Measurements from ENCODE around the gene RGP1. TPM values are rescaled to one million over a fixed set of nuclear protein-coding genes. Genes with fewer than 3 reads are reported as not detected.

The RGP1 gene
- total RNA-seq, 4 donors from 2014 or later: 18.6 to 21.3 (median 20.2) TPM

- H3K36me3 ChIP-seq: peaks cover 7 to 99% (median 87%) of the 10 kb centered on the region in 3 donors
- no peak overlapping the region for H3K4me3 ChIP-seq
- no peak for DNase-seq (ENCODE audit: low spot score in 2 of 2)
- TF ChIP-seq EP300 (IDR thresholded peaks at IDR 0.05): no peak
- TF ChIP-seq CTCF (IDR thresholded peaks at IDR 0.05): no peak
- TF ChIP-seq POLR2A (IDR thresholded peaks at IDR 0.05): no peak
- H3K4me1 ChIP-seq: no peaks in the 10 kb centered on the region
- no peaks in the 10 kb centered on the region for H3K27me3 ChIP-seq
- no peaks in the 10 kb centered on the region for H3K9me3 ChIP-seq
- H3K27ac ChIP-seq: no peak overlapping the region
- 93 to 99% methylated on average over 13 of the region's 13 CpGs for WGBS, 2 donors
Observed at GRCh38 chr9:35714579-35715252, 34.4 kb upstream of the RGP1 start.

- Histone ChIP-seq H3K4me3 (no peak overlapping the region), H3K27me3 (no peaks in the 10 kb centered on the region), H3K36me3 (peaks cover 7 to 100% (median 87%) of the 10 kb centered on the region in 3 donors), H3K4me1 (no peaks in the 10 kb centered on the region), H3K27ac (no peak overlapping the region), H3K9me3 (no peaks in the 10 kb centered on the region)
- no peak for DNase-seq (ENCODE audit: low spot score in 2 of 2)
- no peak for TF ChIP-seq EP300 (IDR thresholded peaks at IDR 0.05)
- TF ChIP-seq CTCF (IDR thresholded peaks at IDR 0.05): no peak
- TF ChIP-seq POLR2A (IDR thresholded peaks at IDR 0.05): no peak
- 80 to 89% methylated on average over 4 of the region's 4 CpGs for WGBS, 2 donors
Observed at GRCh38 chr9:35716230-35716629, 32.9 kb upstream of the RGP1 start.

GRCh38 chr9:35717132-35717870 is 31.8 kb upstream of the RGP1 start:
- 87 to 92% methylated on average over 12 to 14 of the region's 14 CpGs for WGBS, 2 donors
- Histone ChIP-seq H3K4me1 (no peaks in the 10 kb centered on the region), H3K27me3 (no peaks in the 10 kb centered on the region), H3K9me3 (no peaks in the 10 kb centered on the region), H3K27ac (no peak overlapping the region), H3K36me3 (peaks cover 14 to 100% (median 79%) of the 10 kb centered on the region in 3 donors), H3K4me3 (no peak overlapping the region)
- no peak for DNase-seq (ENCODE audit: low spot score in 2 of 2)
- no peak for TF ChIP-seq EP300 (IDR thresholded peaks at IDR 0.05)
- TF ChIP-seq CTCF (IDR thresholded peaks at IDR 0.05): no peak
- TF ChIP-seq POLR2A (IDR thresholded peaks at IDR 0.05): no peak

- TF ChIP-seq CTCF (IDR thresholded peaks at IDR 0.05) (no peak), EP300 (IDR thresholded peaks at IDR 0.05) (no peak), POLR2A (IDR thresholded peaks at IDR 0.05) (no peak)
- Histone ChIP-seq H3K27ac (no peak overlapping the region), H3K4me1 (no peaks in the 10 kb centered on the region), H3K4me3 (no peak overlapping the region), H3K9me3 (no peaks in the 10 kb centered on the region), H3K36me3 (peaks cover 13 to 100% (median 68%) of the 10 kb centered on the region in 3 donors), H3K27me3 (no peaks in the 10 kb centered on the region)
- DNase-seq (ENCODE audit: low spot score in 2 of 2): no peak
- 80 to 87% methylated on average over 15 of the region's 15 CpGs for WGBS, 2 donors
Observed at GRCh38 chr9:35718721-35719511, 30.2 kb upstream of the RGP1 start.
